Astrocyte of the cerebellum (primary cell): Measurements from ENCODE around the gene TPP1.

Source experiments
- DNase-seq: peaks from one replicate; pipeline ENCODE4 v3.0.0-alpha.2; 2011; ENCODE audit warnings: low read depth
- H3K4me3 ChIP-seq: 2 replicates; pipeline ENCODE4 v1.5.1; 2011; ENCODE audit warnings: mild to moderate bottlenecking, low read depth, low read length, moderate library complexity
- CTCF ChIP-seq: IDR thresholded peaks from 2 replicates; pipeline ENCODE4 v1.5.1; 2012; ENCODE audit warnings: low read length, low read depth, moderate library complexity, mild to moderate bottlenecking; ENCODE audit errors: missing control alignments
- in situ Hi-C: cut with HindIII; loops from 2 replicates; pipeline ENCODE4 v1.10.0; 2017; ENCODE audit warnings: low sequenced_read_pairs

Gene TPP1

DNA sequence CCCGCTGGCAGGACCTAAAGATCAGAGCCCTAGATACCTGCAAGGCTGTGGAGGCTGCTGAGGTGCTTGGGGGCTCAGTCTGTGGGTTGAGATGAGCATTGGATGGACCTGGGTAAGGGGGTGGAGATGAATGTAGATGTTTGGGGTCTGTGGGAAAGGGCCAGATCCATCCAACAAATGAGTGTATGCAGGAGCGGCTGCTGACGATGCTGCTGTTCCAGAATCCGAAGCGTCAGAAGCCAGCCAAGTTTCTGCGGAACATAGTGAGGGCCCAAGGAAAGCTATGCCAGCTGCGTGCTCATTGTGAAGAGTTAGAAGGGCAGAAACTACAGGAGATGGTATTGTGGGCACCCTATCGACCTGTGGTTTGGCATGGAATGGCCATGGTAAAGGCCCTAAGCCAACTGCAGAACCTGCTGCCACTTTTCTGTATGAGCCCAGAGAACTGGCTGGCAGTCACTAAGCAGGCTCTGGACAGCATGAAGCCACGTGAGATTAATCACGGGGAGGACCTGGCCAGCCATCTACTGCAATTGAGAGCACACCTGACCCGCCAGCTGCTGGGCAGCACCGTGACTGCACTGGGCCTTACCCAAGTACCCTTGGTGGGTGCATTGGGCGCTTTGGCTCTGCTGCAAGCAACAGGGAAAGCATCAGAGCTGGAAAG lies 52.4 kb downstream of the TPP1 start:
- in situ Hi-C loops, result no loop called here
- DNase-seq, result no peak
- H3K4me3 ChIP-seq, result no peak overlapping the region
- TF ChIP-seq CTCF, result no peak

GRCh38 chr11:6565988-6566703 lies 53.1 kb downstream of the TPP1 start:
- in situ Hi-C loops, result no loop called here
- no peak for DNase-seq
- no peak overlapping the region for H3K4me3 ChIP-seq
- TF ChIP-seq CTCF, result no peak

GRCh38 chr11:6565325-6565724 lies 53.9 kb downstream of the TPP1 start:
- no peak for DNase-seq
- TF ChIP-seq CTCF, result no peak

DNA sequence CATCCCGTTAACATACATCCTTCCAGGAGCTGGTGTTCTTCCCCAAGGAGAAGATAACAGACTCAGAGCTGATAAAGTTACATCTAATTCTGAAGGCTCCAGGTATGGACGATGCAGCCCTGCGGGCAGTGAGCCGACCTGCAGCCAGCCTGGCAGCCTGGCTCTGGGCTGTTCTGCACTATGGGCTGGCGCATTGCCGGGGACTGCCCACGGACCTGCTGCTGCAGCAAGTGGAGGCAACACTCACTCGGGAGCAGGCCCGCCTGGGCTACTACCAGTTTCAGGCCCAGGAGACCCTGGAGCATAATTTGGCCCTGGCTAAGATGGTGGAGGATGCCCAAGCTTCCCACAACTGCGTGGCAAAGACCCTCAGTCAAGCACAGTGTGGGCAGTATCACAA lies 55.6 kb downstream of the TPP1 start:
- in situ Hi-C loops, result no loop called here
- no peak for TF ChIP-seq CTCF

More at GRCh38 chr11:6565325-6565724, 53.9 kb downstream of the TPP1 start:
- no peak overlapping the region for H3K4me3 ChIP-seq
- in situ Hi-C loops, result no loop called here

GRCh38 chr11:6563121-6563619 lies 56.1 kb downstream of the TPP1 start:
- DNase-seq, result no peak
- H3K4me3 ChIP-seq, result no peak overlapping the region
- in situ Hi-C loops, result no loop called here
- TF ChIP-seq CTCF, result no peak

More for the DNA sequence above, 55.6 kb downstream of the TPP1 start:
- no peak for DNase-seq
- H3K4me3 ChIP-seq, result no peak overlapping the region
